K562 (cell line): ENCODE measurements around the gene PRKAG2. TPM values are rescaled to one million over a fixed set of nuclear protein-coding genes. Genes with fewer than 3 reads are reported as not detected.
A peak's percentile ranks its signal among the peaks of the same experiment; 100 is the strongest.

Source experiments
- ATAC-seq: fragments of 200-7000 bp; cut with Tn5 transposase; 3 replicates; pipeline ENCODE4 v1.9.1; 2020; ENCODE audit warnings: moderate library complexity
- BruUV-seq: library from RNA; stranded (reverse); fragments of 400-500 nt; replicated peaks from 2 replicates; lab custom pipeline; 2021; lab: Mats Ljungman, UMichigan
- CTCF ChIA-PET: fragments of 300-600 bp; formaldehyde crosslinking; extraction: SDS; loops from one replicate; lab custom pipeline; 2021; ENCODE audit warnings: low intra/inter-chr PET ratio; lab: Yijun Ruan, JAX
- POLR2A ChIA-PET: fragments of 300-600, 350-650 bp; sonication (Branson Sonifier 250); formaldehyde crosslinking; extraction: SDS; loops from one replicate; lab custom pipeline; 2021; ENCODE audit warnings: antibody characterized with exemption, inconsistent platforms; lab: Yijun Ruan, JAX
- DNase-seq, 4 experiments: peaks; one replicate each; pipeline versions ENCODE4 v3.0.0 to v3.0.0-alpha.2; 2011 to 2018; ENCODE audit warnings: low spot score in 3 of 4, mixed read lengths in 3 of 4; ENCODE audit errors: extremely low read depth in 1 of 4
- FAIRE-seq: peaks from 2 replicates; lab custom pipeline; 2011; peaks lifted over from hg19 to GRCh38; lab: Jason Lieb, UNC
- H2AFZ ChIP-seq: 2 replicates; pipeline ENCODE4 v1.6.0; 2011; ENCODE audit warnings: low read depth, low read length, control low read depth, inconsistent platforms
- H3K27ac ChIP-seq: fragments of 200-600 bp; 3 replicates; pipeline ENCODE4 v1.8.0; 2011; ENCODE audit warnings: low read depth, mild to moderate bottlenecking, control low read depth, inconsistent platforms, low read length, moderate library complexity, mixed read lengths; ENCODE audit errors: extremely low read depth
- H3K27me3 ChIP-seq, 2 experiments: fragments of 300-600 bp in 1 of 2; 2 replicates in 1 of 2; 3 replicates in 1 of 2; pipeline versions ENCODE4 v1.6.0 to v1.8.0; 2011; ENCODE audit warnings: inconsistent platforms in 2 of 2, low read length in 2 of 2, mild to moderate bottlenecking in 1 of 2, mixed read lengths in 1 of 2, moderate library complexity in 1 of 2; ENCODE audit not compliant: control insufficient read depth in 2 of 2, insufficient read depth in 2 of 2
- H3K36me3 ChIP-seq: fragments of 300-600 bp; 3 replicates; pipeline ENCODE4 v1.8.0; 2011; ENCODE audit warnings: mild to moderate bottlenecking, low read length, inconsistent platforms; ENCODE audit not compliant: control insufficient read depth, insufficient read depth
- H3K4me1 ChIP-seq, 2 experiments: fragments of 200-600 bp in 1 of 2; replicated peaks in 1 of 2; 2 replicates in 1 of 2; 3 replicates in 1 of 2; pipeline versions ENCODE4 v1.5.1 to v1.8.0; 2011; ENCODE audit warnings: inconsistent platforms in 2 of 2, low read length in 2 of 2, mild to moderate bottlenecking in 1 of 2, mixed read lengths in 1 of 2, moderate library complexity in 1 of 2; ENCODE audit not compliant: control insufficient read depth in 2 of 2, insufficient read depth in 2 of 2
- H3K4me2 ChIP-seq: 2 replicates; pipeline ENCODE4 v1.6.1; 2011; ENCODE audit warnings: low read length, control low read depth, inconsistent platforms, mixed read lengths; ENCODE audit not compliant: insufficient read depth
- H3K4me3 ChIP-seq: fragments of 200-600 bp; sonication (generic), shearing (Covaris generic); 2 replicates; pipeline ENCODE4 v1.5.1; 2016; ENCODE audit warnings: control low read depth, inconsistent platforms
- H3K79me2 ChIP-seq: fragments of 200-600 bp; 3 replicates; pipeline ENCODE4 v1.8.0; 2011; ENCODE audit warnings: low read length, inconsistent platforms; ENCODE audit not compliant: control insufficient read depth, insufficient read depth
- H3K9ac ChIP-seq, 2 experiments: 2 replicates each; pipeline versions ENCODE4 v1.6.0 to v1.6.1; 2011; ENCODE audit warnings: low read depth in 2 of 2, low read length in 2 of 2, control low read depth in 1 of 2, inconsistent platforms in 1 of 2, mild to moderate bottlenecking in 1 of 2, mixed read lengths in 1 of 2; ENCODE audit not compliant: insufficient read depth in 1 of 2
- H3K9me1 ChIP-seq: one replicate; pipeline ENCODE4 v1.6.0; 2011; ENCODE audit warnings: inconsistent platforms, mild to moderate bottlenecking, low read length, moderate library complexity; ENCODE audit not compliant: control insufficient read depth, insufficient read depth
- H3K9me3 ChIP-seq: replicated peaks from 2 replicates; pipeline ENCODE4 v1.5.1; 2011; ENCODE audit warnings: low read depth, low read length, inconsistent platforms; ENCODE audit not compliant: control insufficient read depth, insufficient read depth
- H4K20me1 ChIP-seq: replicated peaks from 2 replicates; pipeline ENCODE4 v1.6.1; 2011; ENCODE audit warnings: low read length, inconsistent platforms, mixed read lengths; ENCODE audit not compliant: control insufficient read depth, insufficient read depth
- BMI1 ChIP-seq: fragments of 150-350 bp; IDR thresholded peaks from 2 replicates; pipeline ENCODE4 v1.6.1; 2014; ENCODE audit warnings: low read length
- CCAR2 ChIP-seq: fragments of 200-400 bp; formaldehyde crosslinking; IDR thresholded peaks from 2 replicates; pipeline ENCODE4 v1.6.1; 2017; ENCODE audit warnings: mild to moderate bottlenecking, low read depth, low read length
- FOXA3 ChIP-seq, 2 experiments: fragments of 450-650 bp in 1 of 2; sonication (generic) in 1 of 2; formaldehyde crosslinking; IDR thresholded peaks in 1 of 2; conservative IDR thresholded peaks in 1 of 2; 2 replicates each; pipeline versions ENCODE4 v1.4.0 to v1.8.0; 2020 to 2022; ENCODE audit warnings: mild to moderate bottlenecking in 2 of 2, missing genetic modification reagents in 1 of 2
- IRF2 ChIP-seq: sonication (generic); formaldehyde crosslinking; IDR thresholded peaks from 2 replicates; pipeline ENCODE4 v1.8.1; 2022; ENCODE audit warnings: mild to moderate bottlenecking, missing genetic modification reagents
- NBN ChIP-seq: fragments of 450-650 bp; IDR thresholded peaks from 2 replicates; pipeline ENCODE4 v1.6.1; 2016; ENCODE audit warnings: low read depth, mild to moderate bottlenecking
- PML ChIP-seq: IDR thresholded peaks from 2 replicates; pipeline ENCODE4 v1.6.1; 2012; ENCODE audit warnings: low read length, inconsistent platforms
- RAD21 ChIP-seq, 2 experiments: fragments of 250-450 bp in 1 of 2; fragments of 450-650 bp in 1 of 2; sonication (Bioruptor Pico) in 1 of 2; formaldehyde crosslinking in 1 of 2; IDR thresholded peaks in 1 of 2; conservative IDR thresholded peaks in 1 of 2; 2 replicates each; pipeline versions ENCODE4 v1.4.0 to v1.8.0; 2020 to 2022; ENCODE audit warnings: mild to moderate bottlenecking in 2 of 2, moderate library complexity in 1 of 2
- RNF2 ChIP-seq: sonication (generic); IDR thresholded peaks from 2 replicates; pipeline ENCODE4 v1.6.1; 2016
- SNAPC5 ChIP-seq: fragments of 250-450 bp; sonication (Bioruptor Pico); IDR thresholded peaks from 2 replicates; pipeline ENCODE4 v1.8.0; 2021; ENCODE audit warnings: moderate library complexity, mild to moderate bottlenecking, inconsistent platforms
- TAF1 ChIP-seq: IDR thresholded peaks from 2 replicates; pipeline ENCODE4 v1.6.1; 2011; ENCODE audit warnings: mild to moderate bottlenecking, low read length, moderate library complexity; ENCODE audit not compliant: insufficient read depth, control insufficient read depth, severe bottlenecking; ENCODE audit errors: extremely low read depth
- XRCC5 ChIP-seq: fragments of 200-400 bp; formaldehyde crosslinking; IDR thresholded peaks from 2 replicates; pipeline ENCODE4 v1.6.1; 2017; ENCODE audit warnings: low read depth, mild to moderate bottlenecking, low read length
- ZEB2 ChIP-seq: fragments of 450-650 bp; IDR thresholded peaks from 2 replicates; pipeline ENCODE4 v1.6.1; 2016
- ZNF311 ChIP-seq: fragments of 250-450 bp; sonication (Bioruptor Pico); IDR thresholded peaks from 2 replicates; pipeline ENCODE4 v1.4.0; 2020; ENCODE audit warnings: mild to moderate bottlenecking, moderate library complexity
- ZNF780A ChIP-seq: fragments of 250-450 bp; sonication (Bioruptor Pico); IDR thresholded peaks from 2 replicates; pipeline ENCODE4 v1.5.0; 2021; ENCODE audit warnings: mild to moderate bottlenecking
- WGBS: fragments of 100-300 bp; shearing (Covaris generic); methylation state at CpG from one replicate; pipeline ENCODE4 v1.1.6; 2016; ENCODE audit warnings: low coverage, mixed read lengths; ENCODE audit not compliant: insufficient coverage; ENCODE audit errors: missing lambda C conversion rate; 5-methylcytosine and 5-hydroxymethylcytosine counted together
- in situ Hi-C: fragments of 300-500 bp; cut with MboI; formaldehyde crosslinking; loops from 4 replicates; pipeline ENCODE4 v1.15.0; 2018; ENCODE audit warnings: inconsistent platforms, mixed read lengths
- intact Hi-C: fragments of 100-400 bp; cut with micrococcal nuclease; formaldehyde crosslinking; loops from 2 replicates; pipeline ENCODE4 v1.14.2; 2022
- polyA plus RNA-seq, 8 experiments: library from polyadenylated mRNA; depleted of rRNA in 4 of 8; stranded (reverse) in 5 of 8; unstranded in 3 of 8; fragments of >200 nt; fragmentation: Nextera tagmentation in 2 of 8; fragmentation: Illumina TruSeq in 1 of 8; extraction: Ambion mirVana in 2 of 8; extraction: Trizol in 1 of 8; gene quantifications; 2 replicates each; pipeline versions ENCODE4 v1.2.1 to v1.2.3, GENCODE V29; 2011 to 2014; ENCODE audit warnings: inconsistent platforms in 1 of 8, missing spikeins in 1 of 8
- total RNA-seq, 7 experiments: library from RNA; depleted of rRNA in 6 of 7; stranded (reverse); fragments of >200 nt in 6 of 7; fragmentation: Illumina TruSeq in 2 of 7; extraction: Trizol in 2 of 7; gene quantifications; 2 replicates each; pipeline versions ENCODE4 v1.2.1 to v1.2.3, GENCODE V29; 2011 to 2021; ENCODE audit warnings: low replicate concordance in 1 of 7

The PRKAG2 gene
- total and polyA plus RNA-seq, 9 of the 15 experiments (the other 6 are each of a cell fraction or from before 2014, with no cell fraction given) = 0.99 to 5.6 (median 3.3) TPM

- H2AFZ ChIP-seq = no peak overlapping the region
- no TSS peak for BruUV-seq
- peaks cover 16% of the 10 kb centered on the region for H4K20me1 ChIP-seq
- no peaks in the 10 kb centered on the region for H3K79me2 ChIP-seq
- WGBS = 6% methylated on average over 11 of the region's 11 CpGs
- no peaks in the 10 kb centered on the region for H3K9me3 ChIP-seq
- H3K4me2 ChIP-seq = no peak overlapping the region
- ChIA-PET CTCF (interaction anchor here (0.5 to 1.4 kb wide), 2 partner anchors 80 to 133 kb away, joined by 3 to 8 read pairs; no protein-coding TSS in a partner anchor), POLR2A (interaction anchor here (2.0 kb wide), 1 partner anchor 11 kb away, joined by 9 read pairs; no protein-coding TSS in a partner anchor)
- H3K4me3 ChIP-seq = no peak overlapping the region
- H3K9me1 ChIP-seq = no peaks in the 10 kb centered on the region
- in situ Hi-C loops (no loop called here), intact Hi-C loops (loop anchor here (2.0 kb wide), 1 partner anchor 78 kb away; no protein-coding TSS in a partner anchor)
- ATAC-seq = peak; percentile 74
- no peak overlapping the region for H3K27ac ChIP-seq
- peak; percentile 48 for FAIRE-seq
- H3K9ac ChIP-seq = no peak overlapping the region
- peaks cover 2 to 6% of the 10 kb centered on the region in 2 experiments; a peak in 3 of 5 replicates for H3K4me1 ChIP-seq
- peak in 2 of 4 experiments; percentile 27 to 29 for DNase-seq
- peaks cover 56 to 77% of the 10 kb centered on the region in 2 experiments for H3K27me3 ChIP-seq
- H3K36me3 ChIP-seq = no peaks in the 10 kb centered on the region
- no peak for TF ChIP-seq BMI1
- TF ChIP-seq RNF2 = no peak
- TF ChIP-seq XRCC5 = no peak
- TF ChIP-seq RAD21 (CRISPR knock-in tag; conservative IDR thresholded peaks at IDR 0.05 in 1 of 2, IDR thresholded peaks at IDR 0.05 in 1 of 2) = peak; percentile 44 to 53; a peak in 3 of 4 replicates
- no peak for TF ChIP-seq ZNF780A
- TF ChIP-seq IRF2 = no peak
- TF ChIP-seq ZNF311 (CRISPR knock-in tag) = no peak
- no peak for TF ChIP-seq SNAPC5 (CRISPR knock-in tag)
- TF ChIP-seq ZEB2 = no peak
- no peak for TF ChIP-seq FOXA3 (CRISPR knock-in tag; conservative IDR thresholded peaks at IDR 0.05 in 1 of 2, IDR thresholded peaks at IDR 0.05 in 1 of 2)
- TF ChIP-seq PML = no peak
- no peak for TF ChIP-seq CCAR2
- no peak for TF ChIP-seq TAF1
- TF ChIP-seq NBN = no peak
Measured at GRCh38 chr7:151626422-151627115, 250.3 kb downstream of the PRKAG2 start.
